DMS 273 treated with DMSO at 0.1 percent for 48 hours (cell line): Measurements from ENCODE around the gene CFAP97D2.

ENCODE experiments used
- DNase-seq: peaks from one replicate; lab custom pipeline; 2025; lab: John Stamatoyannopoulos, UW

CFAP97D2 gene

DNA sequence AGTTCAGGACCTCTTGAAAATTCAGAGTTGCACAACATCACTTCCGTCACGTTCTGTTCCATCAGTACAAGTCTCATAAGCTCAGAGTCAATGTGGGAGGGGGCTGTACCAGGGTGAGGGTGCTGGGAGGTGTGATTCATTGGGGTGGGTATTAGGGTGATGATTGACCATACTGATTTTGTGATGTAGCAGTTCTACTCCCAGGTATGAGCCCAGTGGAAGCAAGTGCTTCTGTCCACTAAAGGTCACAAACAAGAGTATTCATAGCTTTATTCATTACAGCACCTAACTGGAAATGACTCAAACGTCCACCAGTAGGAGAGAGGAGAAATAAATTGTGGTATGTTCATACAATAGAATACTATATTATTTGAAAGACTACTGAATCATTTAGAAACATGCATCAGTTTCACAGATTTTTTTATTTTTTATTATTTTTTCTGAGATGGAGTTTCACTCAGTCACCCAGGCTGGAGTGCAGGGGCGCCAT lies 90.3 kb downstream of the CFAP97D2 start:
- no peak for DNase-seq
